GM12874 (cell line): ENCODE results near the gene TTN.

Experiments used
- TF ChIP-seq, protein P1 (sequence below): IDR thresholded peaks from 2 replicates; pipeline ENCODE4 v1.5.1; 2011; ENCODE audit warnings: low read depth, mild to moderate bottlenecking, control low read depth, low read length, moderate library complexity; ENCODE audit not compliant: insufficient read depth

Gene TTN

GRCh38 chr2:178479758-178480226, 327.4 kb downstream of the TTN start:
- TF ChIP-seq, protein P1, sequence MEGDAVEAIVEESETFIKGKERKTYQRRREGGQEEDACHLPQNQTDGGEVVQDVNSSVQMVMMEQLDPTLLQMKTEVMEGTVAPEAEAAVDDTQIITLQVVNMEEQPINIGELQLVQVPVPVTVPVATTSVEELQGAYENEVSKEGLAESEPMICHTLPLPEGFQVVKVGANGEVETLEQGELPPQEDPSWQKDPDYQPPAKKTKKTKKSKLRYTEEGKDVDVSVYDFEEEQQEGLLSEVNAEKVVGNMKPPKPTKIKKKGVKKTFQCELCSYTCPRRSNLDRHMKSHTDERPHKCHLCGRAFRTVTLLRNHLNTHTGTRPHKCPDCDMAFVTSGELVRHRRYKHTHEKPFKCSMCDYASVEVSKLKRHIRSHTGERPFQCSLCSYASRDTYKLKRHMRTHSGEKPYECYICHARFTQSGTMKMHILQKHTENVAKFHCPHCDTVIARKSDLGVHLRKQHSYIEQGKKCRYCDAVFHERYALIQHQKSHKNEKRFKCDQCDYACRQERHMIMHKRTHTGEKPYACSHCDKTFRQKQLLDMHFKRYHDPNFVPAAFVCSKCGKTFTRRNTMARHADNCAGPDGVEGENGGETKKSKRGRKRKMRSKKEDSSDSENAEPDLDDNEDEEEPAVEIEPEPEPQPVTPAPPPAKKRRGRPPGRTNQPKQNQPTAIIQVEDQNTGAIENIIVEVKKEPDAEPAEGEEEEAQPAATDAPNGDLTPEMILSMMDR: no peak

DNA sequence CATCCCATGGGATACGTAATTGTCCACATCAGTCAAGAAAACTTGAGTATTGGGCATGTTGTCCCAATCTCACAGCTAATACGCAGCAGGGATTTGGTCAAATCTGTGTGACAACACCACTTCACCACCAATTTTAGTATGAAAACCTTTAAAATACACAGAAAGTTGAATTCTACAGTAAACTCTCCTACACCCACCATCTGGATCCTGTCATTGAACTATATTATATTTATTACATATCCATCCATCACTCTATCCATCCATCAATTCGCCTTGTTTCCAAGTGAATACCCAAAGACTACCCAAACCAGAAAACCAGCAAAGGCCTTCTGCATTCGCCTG, 328.0 kb downstream of the TTN start:
- TF ChIP-seq, protein P1: no peak

- TF ChIP-seq, protein P1: peak; percentile 84
These were observed 328.6 kb downstream of the TTN start, which contains the start of gene FKBP7 for GRCh38 chr2:178478439-178479274. FKBP7 (minus strand) TSS chr2:178478600; CDS start chr2:178478499, 101 bp downstream.

- TF ChIP-seq, protein P1: no peak
These were observed 329.1 kb downstream of the TTN start for GRCh38 chr2:178478130-178478438.

- TF ChIP-seq, protein P1: no peak
These were observed 329.6 kb downstream of the TTN start for GRCh38 chr2:178477443-178478129.

DNA sequence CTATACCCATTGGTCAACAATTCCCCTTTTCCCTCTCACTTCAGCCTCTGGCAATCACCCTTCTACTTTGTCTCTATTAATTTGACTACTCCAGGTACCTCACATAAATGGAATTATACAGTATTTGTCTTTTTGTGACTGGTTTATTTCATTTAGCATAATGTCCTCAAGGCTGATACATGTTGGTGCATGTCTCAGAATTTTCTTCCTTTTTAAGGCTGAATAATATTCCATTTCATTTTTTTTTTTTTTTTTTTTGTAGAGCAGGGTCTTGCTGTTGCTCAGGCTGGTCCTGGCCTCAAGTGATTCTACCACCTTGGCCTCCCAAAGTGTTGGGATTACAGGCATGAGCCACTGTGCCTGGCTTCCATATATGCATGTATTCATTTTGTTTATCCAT, 330.7 kb downstream of the TTN start:
- TF ChIP-seq, protein P1: no peak
